PC-9 (cell line): ENCODE data around the gene KCNG4. TPM values are rescaled to one million over a fixed set of nuclear protein-coding genes. Genes with fewer than 3 reads are reported as not detected.
A peak's percentile ranks its signal among the peaks of the same experiment; 100 is the strongest.
"Not testable (repeated sequence)": the region's sequence is repeated elsewhere in the genome, so short reads cannot be mapped to it uniquely, and the experiment has no call there.

ENCODE experiments used
- BruUV-seq: library from RNA; stranded (reverse); fragments of 400-500 nt; replicated peaks from 2 replicates; lab custom pipeline; 2021; lab: Mats Ljungman, UMichigan
- CTCF ChIA-PET: fragments of 300-600 bp; sonication (Branson Sonifier 250); formaldehyde crosslinking; loops from one replicate; lab custom pipeline; 2022; ENCODE audit warnings: antibody characterized with exemption; lab: Charles Lee
- POLR2A ChIA-PET: fragments of 300-600 bp; sonication (Branson Sonifier 250); formaldehyde crosslinking; loops from one replicate; lab custom pipeline; 2022; ENCODE audit warnings: antibody characterized with exemption; ENCODE audit not compliant: unreplicated experiment; lab: Charles Lee
- DNase-seq, 2 experiments: peaks; one replicate each; pipeline versions ENCODE4 v3.0.0 to v3.0.0-alpha.2; 2015 to 2022; ENCODE audit warnings: mixed read lengths in 1 of 2
- H2AFZ ChIP-seq: fragments of 200-600 bp; sonication (generic); 2 replicates; pipeline ENCODE4 v1.8.1; 2017; ENCODE audit warnings: antibody characterized with exemption
- H3F3A ChIP-seq: fragments of 200-600 bp; sonication (generic); 2 replicates; pipeline ENCODE4 v1.8.1; 2017; ENCODE audit warnings: antibody characterized with exemption, mild to moderate bottlenecking, low read depth; ENCODE audit not compliant: insufficient read depth
- H3K27ac ChIP-seq: fragments of 200-600 bp; sonication (generic); 2 replicates; pipeline ENCODE4 v1.6.1; 2016; ENCODE audit warnings: mixed run types
- H3K27me3 ChIP-seq: fragments of 200-600 bp; sonication (generic); 2 replicates; pipeline ENCODE4 v1.6.1; 2016; ENCODE audit warnings: low read depth, mixed run types; ENCODE audit not compliant: insufficient read depth
- H3K36me3 ChIP-seq: fragments of 200-600 bp; sonication (generic); 2 replicates; pipeline ENCODE4 v1.6.1; 2016; ENCODE audit warnings: low read depth, mixed run types
- H3K4me1 ChIP-seq: fragments of 200-600 bp; sonication (generic); replicated peaks from 2 replicates; pipeline ENCODE4 v1.6.1; 2016; ENCODE audit warnings: mixed run types; ENCODE audit not compliant: insufficient read depth
- H3K4me2 ChIP-seq: fragments of 200-600 bp; sonication (generic); 2 replicates; pipeline ENCODE4 v1.6.1; 2017; ENCODE audit warnings: mixed run types
- H3K4me3 ChIP-seq: fragments of 200-600 bp; sonication (generic); 2 replicates; pipeline ENCODE4 v1.6.1; 2016; ENCODE audit warnings: mixed run types
- H3K79me2 ChIP-seq: fragments of 200-600 bp; sonication (generic); 2 replicates; pipeline ENCODE4 v1.6.1; 2017; ENCODE audit warnings: low read depth, mixed run types
- H3K9me2 ChIP-seq: fragments of 200-600 bp; sonication (generic); 2 replicates; pipeline ENCODE4 v1.8.1; 2017; ENCODE audit warnings: mild to moderate bottlenecking; ENCODE audit not compliant: insufficient read depth
- H3K9me3 ChIP-seq: fragments of 200-600 bp; sonication (generic); 2 replicates; pipeline ENCODE4 v1.8.1; 2016; ENCODE audit warnings: low read depth; ENCODE audit not compliant: insufficient read depth
- H4K20me1 ChIP-seq: fragments of 200-600 bp; sonication (generic); 2 replicates; pipeline ENCODE4 v1.8.1; 2017; ENCODE audit not compliant: insufficient read depth
- CTCF ChIP-seq: fragments of 200-600 bp; sonication (generic); conservative IDR thresholded peaks from 2 replicates; pipeline ENCODE4 v1.6.1; 2017; ENCODE audit warnings: mixed run types, antibody characterized with exemption, mild to moderate bottlenecking, moderate library complexity
- EZH2 ChIP-seq: fragments of 200-600 bp; sonication (generic); IDR thresholded peaks from 2 replicates; pipeline ENCODE4 v1.8.0; 2017; ENCODE audit warnings: antibody characterized with exemption, low read depth
- intact Hi-C: fragments of 100-400 bp; cut with micrococcal nuclease; formaldehyde crosslinking; loops from one replicate; pipeline ENCODE4 v1.10.0; 2022; ENCODE audit not compliant: unreplicated experiment
- total RNA-seq: library from RNA; stranded (reverse); gene quantifications from 2 replicates; pipeline ENCODE4 v1.2.3, GENCODE V29; 2021

The KCNG4 gene
- total RNA-seq, 1 experiment from 2014 or later, result not detected

DNA sequence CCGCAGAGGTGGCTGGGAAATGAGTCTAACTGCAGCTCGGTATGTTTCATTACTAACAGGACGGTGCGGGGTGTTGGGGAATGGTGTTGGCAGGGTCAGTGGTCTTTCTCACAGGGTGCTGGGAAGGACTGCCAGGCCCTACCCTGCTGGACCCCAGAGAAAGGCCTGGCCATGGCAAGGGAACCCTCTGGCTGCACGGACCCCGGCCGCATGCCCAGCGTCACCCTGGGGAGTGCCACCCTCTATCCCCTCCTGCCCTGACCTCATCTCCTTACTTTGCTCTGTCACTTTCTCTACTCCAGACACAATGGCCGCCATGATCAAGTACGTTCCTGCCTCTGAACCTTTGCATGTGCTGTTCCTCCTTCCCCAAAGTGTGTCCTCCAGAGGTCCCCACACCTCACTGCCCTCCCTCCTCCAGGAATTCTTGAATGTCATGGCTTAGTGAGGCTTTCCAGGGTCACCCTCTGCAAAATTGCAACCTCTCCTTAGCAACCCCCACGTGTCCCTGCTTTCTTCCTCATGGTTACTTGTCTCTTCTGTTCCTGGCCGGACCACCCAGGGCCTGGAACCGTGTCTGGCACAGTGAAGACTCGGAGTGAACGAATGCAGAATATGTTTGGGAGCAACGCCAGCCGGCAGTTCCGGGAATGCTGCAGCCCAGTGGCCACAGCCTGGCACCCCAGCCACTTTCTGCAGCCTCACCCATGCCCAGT lies 33.7 kb downstream of the KCNG4 start:
- Histone ChIP-seq H3K4me1 (peaks cover 8% of the 10 kb centered on the region; the same call in 1 of the 2 replicates), H3K36me3 (no peaks in the 10 kb centered on the region), H4K20me1 (no peaks in the 10 kb centered on the region), H3K4me2 (no peak overlapping the region), H3K9me3 (no peaks in the 10 kb centered on the region), H2AFZ (no peak overlapping the region), H3F3A (no peaks in the 10 kb centered on the region), H3K27ac (no peak overlapping the region), H3K27me3 (no peaks in the 10 kb centered on the region), H3K79me2 (no peaks in the 10 kb centered on the region), H3K9me2 (no peaks in the 10 kb centered on the region), H3K4me3 (no peak overlapping the region)
- TF ChIP-seq EZH2 (no peak), CTCF (no peak)
- intact Hi-C loops, result no loop called here
- POLR2A ChIA-PET, result no interaction called here
- DNase-seq, result no peak
- CTCF ChIA-PET, result no interaction called here
- no TSS peak for BruUV-seq

GRCh38 chr16:84205123-84205522 lies 34.7 kb downstream of the KCNG4 start:
- DNase-seq, result peak in 1 of 2 experiments; percentile 56
- H3K4me2 ChIP-seq, H3K36me3 ChIP-seq, H3K4me3 ChIP-seq, intact Hi-C loops, H3K27me3 ChIP-seq, CTCF ChIA-PET, H2AFZ ChIP-seq, BruUV-seq, H3K79me2 ChIP-seq, H3F3A ChIP-seq, H4K20me1 ChIP-seq, H3K4me1 ChIP-seq, H3K9me3 ChIP-seq, POLR2A ChIA-PET, H3K9me2 ChIP-seq, H3K27ac ChIP-seq: not testable (repeated sequence)

DNA sequence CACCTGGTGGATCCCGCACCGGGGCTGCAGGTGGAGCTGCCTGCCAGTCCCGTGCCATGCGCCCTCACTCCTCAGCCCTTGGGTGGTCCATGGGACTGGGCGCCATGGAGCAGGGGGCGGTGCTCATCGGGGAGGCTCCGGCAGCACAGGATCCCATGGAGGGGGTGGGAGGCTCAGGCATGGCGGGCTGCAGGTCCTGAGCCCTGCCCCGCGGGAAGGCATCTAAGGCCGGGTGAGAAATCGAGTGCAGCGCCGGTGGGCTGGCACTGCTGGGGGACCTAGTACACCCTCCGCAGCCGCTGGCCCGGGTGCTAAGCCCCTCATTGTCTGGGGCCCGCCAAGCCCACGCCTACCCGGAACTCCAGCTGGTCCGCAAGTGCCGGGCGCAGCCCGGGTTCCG lies 35.3 kb downstream of the KCNG4 start:
- H3K36me3 ChIP-seq, H2AFZ ChIP-seq, H3K79me2 ChIP-seq, DNase-seq, POLR2A ChIA-PET, BruUV-seq, intact Hi-C loops, H3K4me1 ChIP-seq, H3K9me2 ChIP-seq, H3K27me3 ChIP-seq, H3K4me2 ChIP-seq, H3F3A ChIP-seq, H3K4me3 ChIP-seq, H3K27ac ChIP-seq, H3K9me3 ChIP-seq, H4K20me1 ChIP-seq: not testable (repeated sequence)
- CTCF ChIA-PET, result interaction anchor here (0.6 kb wide), 1 partner anchor 16 kb away, joined by 4 read pairs; no protein-coding TSS in a partner anchor

- Histone ChIP-seq H3K4me1 (peaks cover under 1% of the 10 kb centered on the region; the same call in 1 of the 2 replicates), H3K79me2 (no peaks in the 10 kb centered on the region), H3K27ac (no peak overlapping the region), H2AFZ (no peak overlapping the region), H3F3A (no peaks in the 10 kb centered on the region), H3K9me2 (no peaks in the 10 kb centered on the region), H3K9me3 (no peaks in the 10 kb centered on the region), H4K20me1 (no peaks in the 10 kb centered on the region), H3K4me2 (no peak overlapping the region), H3K4me3 (no peak overlapping the region), H3K36me3 (no peaks in the 10 kb centered on the region), H3K27me3 (no peaks in the 10 kb centered on the region)
- TF ChIP-seq CTCF, result no peak
- TF ChIP-seq EZH2, result no peak
- no peak for DNase-seq
- POLR2A ChIA-PET, result no interaction called here
- CTCF ChIA-PET, result no interaction called here
- BruUV-seq, result no TSS peak
- intact Hi-C loops, result no loop called here
These were observed 40.0 kb downstream of the KCNG4 start for GRCh38 chr16:84199861-84200260.
